ENCODE measurements around the gene TRIM2. TPM values are rescaled to one million over a fixed set of nuclear protein-coding genes. Genes with fewer than 3 reads are reported as not detected.

The TRIM2 gene
- total and polyA plus RNA-seq, 4 donors, result 3.4 to 15.5 (median 8.9) TPM

DNA sequence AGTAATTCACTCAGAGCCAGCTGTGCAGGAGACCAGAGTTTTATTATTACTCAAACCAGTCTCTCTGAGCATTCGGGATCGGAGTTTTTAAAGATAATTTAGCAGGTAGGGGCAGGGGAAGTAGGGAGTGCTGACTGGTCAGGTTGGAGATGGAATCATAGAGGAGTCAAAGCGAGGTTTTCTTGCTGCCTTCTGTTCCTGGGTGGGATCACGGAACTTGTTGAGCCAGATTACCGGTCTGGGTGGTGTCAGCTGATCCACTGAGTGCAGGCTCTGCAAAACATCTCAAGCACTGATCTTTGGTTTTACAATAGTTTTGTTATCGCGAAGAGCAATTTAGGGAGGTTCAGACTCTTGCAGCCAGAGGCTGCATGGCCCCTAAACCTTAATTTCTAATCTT is 63.6 kb downstream of the TRIM2 start:
- Histone ChIP-seq H3K9ac (ENCODE audit: low read depth in 1 of 2, low read length in 2 of 2) (no peak overlapping the region), H3K27ac (ENCODE audit: low read depth in 1 of 2, low read length in 2 of 2) (peak overlapping the region in 1 of 2 donors; percentile 20), H3K27me3 (ENCODE audit: control insufficient read depth in 4 of 4, insufficient read depth in 4 of 4, low read length in 3 of 4) (no peaks in the 10 kb centered on the region), H3K9me3 (ENCODE audit: control insufficient read depth in 4 of 4, low read length in 3 of 4) (no peaks in the 10 kb centered on the region), H3K4me1 (ENCODE audit: control insufficient read depth in 4 of 4, insufficient read depth in 4 of 4, low read length in 3 of 4) (peaks cover 4 to 41% (median 25%) of the 10 kb centered on the region in 4 donors), H3K36me3 (ENCODE audit: control insufficient read depth in 4 of 4, insufficient read depth in 3 of 4, low read depth in 1 of 4, low read length in 3 of 4) (no peaks in the 10 kb centered on the region), H3K4me3 (ENCODE audit: low read depth in 1 of 3, low read length in 3 of 3) (no peak overlapping the region)
- TF ChIP-seq JUND (IDR thresholded peaks at IDR 0.05) (no peak), GABPA (IDR thresholded peaks at IDR 0.05 in 1 of 2, conservative IDR thresholded peaks at IDR 0.05 in 1 of 2) (no peak), ZBTB33 (IDR thresholded peaks at IDR 0.05) (no peak), HNF4G (IDR thresholded peaks at IDR 0.05) (no peak), MAX (IDR thresholded peaks at IDR 0.05) (no peak), FOXA1 (IDR thresholded peaks at IDR 0.05) (no peak), FOXA2 (IDR thresholded peaks at IDR 0.05) (no peak), TAF1 (conservative IDR thresholded peaks at IDR 0.05) (no peak), YY1 (IDR thresholded peaks at IDR 0.05) (no peak), ATF3 (IDR thresholded peaks at IDR 0.05) (no peak), NR2F2 (IDR thresholded peaks at IDR 0.05) (no peak), SP1 (IDR thresholded peaks at IDR 0.05) (no peak), RXRA (IDR thresholded peaks at IDR 0.05) (no peak), RAD21 (IDR thresholded peaks at IDR 0.05) (no peak)
- TF ChIP-seq, protein P1, sequence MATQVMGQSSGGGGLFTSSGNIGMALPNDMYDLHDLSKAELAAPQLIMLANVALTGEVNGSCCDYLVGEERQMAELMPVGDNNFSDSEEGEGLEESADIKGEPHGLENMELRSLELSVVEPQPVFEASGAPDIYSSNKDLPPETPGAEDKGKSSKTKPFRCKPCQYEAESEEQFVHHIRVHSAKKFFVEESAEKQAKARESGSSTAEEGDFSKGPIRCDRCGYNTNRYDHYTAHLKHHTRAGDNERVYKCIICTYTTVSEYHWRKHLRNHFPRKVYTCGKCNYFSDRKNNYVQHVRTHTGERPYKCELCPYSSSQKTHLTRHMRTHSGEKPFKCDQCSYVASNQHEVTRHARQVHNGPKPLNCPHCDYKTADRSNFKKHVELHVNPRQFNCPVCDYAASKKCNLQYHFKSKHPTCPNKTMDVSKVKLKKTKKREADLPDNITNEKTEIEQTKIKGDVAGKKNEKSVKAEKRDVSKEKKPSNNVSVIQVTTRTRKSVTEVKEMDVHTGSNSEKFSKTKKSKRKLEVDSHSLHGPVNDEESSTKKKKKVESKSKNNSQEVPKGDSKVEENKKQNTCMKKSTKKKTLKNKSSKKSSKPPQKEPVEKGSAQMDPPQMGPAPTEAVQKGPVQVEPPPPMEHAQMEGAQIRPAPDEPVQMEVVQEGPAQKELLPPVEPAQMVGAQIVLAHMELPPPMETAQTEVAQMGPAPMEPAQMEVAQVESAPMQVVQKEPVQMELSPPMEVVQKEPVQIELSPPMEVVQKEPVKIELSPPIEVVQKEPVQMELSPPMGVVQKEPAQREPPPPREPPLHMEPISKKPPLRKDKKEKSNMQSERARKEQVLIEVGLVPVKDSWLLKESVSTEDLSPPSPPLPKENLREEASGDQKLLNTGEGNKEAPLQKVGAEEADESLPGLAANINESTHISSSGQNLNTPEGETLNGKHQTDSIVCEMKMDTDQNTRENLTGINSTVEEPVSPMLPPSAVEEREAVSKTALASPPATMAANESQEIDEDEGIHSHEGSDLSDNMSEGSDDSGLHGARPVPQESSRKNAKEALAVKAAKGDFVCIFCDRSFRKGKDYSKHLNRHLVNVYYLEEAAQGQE (IDR thresholded peaks at IDR 0.05), result no peak
- TF ChIP-seq, protein P2, sequence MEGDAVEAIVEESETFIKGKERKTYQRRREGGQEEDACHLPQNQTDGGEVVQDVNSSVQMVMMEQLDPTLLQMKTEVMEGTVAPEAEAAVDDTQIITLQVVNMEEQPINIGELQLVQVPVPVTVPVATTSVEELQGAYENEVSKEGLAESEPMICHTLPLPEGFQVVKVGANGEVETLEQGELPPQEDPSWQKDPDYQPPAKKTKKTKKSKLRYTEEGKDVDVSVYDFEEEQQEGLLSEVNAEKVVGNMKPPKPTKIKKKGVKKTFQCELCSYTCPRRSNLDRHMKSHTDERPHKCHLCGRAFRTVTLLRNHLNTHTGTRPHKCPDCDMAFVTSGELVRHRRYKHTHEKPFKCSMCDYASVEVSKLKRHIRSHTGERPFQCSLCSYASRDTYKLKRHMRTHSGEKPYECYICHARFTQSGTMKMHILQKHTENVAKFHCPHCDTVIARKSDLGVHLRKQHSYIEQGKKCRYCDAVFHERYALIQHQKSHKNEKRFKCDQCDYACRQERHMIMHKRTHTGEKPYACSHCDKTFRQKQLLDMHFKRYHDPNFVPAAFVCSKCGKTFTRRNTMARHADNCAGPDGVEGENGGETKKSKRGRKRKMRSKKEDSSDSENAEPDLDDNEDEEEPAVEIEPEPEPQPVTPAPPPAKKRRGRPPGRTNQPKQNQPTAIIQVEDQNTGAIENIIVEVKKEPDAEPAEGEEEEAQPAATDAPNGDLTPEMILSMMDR (IDR thresholded peaks at IDR 0.05; ENCODE audit: low read depth, low read length, missing input control), result no peak
- no peak for DNase-seq (ENCODE audit: low spot score)
- 87% methylated on average over 7 of the region's 7 CpGs for WGBS

DNA sequence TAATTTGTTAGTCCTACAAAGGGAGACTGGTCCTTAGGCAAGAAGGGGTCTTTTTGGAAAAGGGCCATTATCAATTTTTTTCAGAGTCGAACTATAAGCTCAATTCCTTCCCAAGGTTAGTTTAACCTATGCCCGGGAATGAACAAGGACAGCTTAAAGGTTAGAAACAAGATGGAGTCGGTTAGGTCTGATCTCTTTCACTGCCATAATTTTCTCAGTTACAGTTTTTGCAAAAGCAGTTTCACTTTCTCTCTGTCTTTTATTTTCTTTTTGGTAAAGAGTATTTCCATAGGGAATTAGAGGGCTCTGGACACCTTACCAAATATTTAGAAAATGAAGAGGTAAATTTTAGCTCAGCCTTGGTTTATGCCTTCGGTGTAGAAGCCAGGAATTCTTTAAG is 64.1 kb downstream of the TRIM2 start:
- TF ChIP-seq TAF1 (conservative IDR thresholded peaks at IDR 0.05), result no peak
- TF ChIP-seq GABPA (IDR thresholded peaks at IDR 0.05 in 1 of 2, conservative IDR thresholded peaks at IDR 0.05 in 1 of 2), result no peak
- no peak for TF ChIP-seq RXRA (IDR thresholded peaks at IDR 0.05)
- TF ChIP-seq NR2F2 (IDR thresholded peaks at IDR 0.05), result no peak
- TF ChIP-seq, protein P1 (IDR thresholded peaks at IDR 0.05), result no peak
- H3K36me3 ChIP-seq (ENCODE audit: control insufficient read depth in 4 of 4, insufficient read depth in 3 of 4, low read depth in 1 of 4, low read length in 3 of 4), result no peaks in the 10 kb centered on the region
- H3K4me3 ChIP-seq (ENCODE audit: low read depth in 1 of 3, low read length in 3 of 3), result no peak overlapping the region
- H3K27ac ChIP-seq (ENCODE audit: low read depth in 1 of 2, low read length in 2 of 2), result peak overlapping the region in 1 of 2 donors; percentile 41
- no peaks in the 10 kb centered on the region for H3K9me3 ChIP-seq (ENCODE audit: control insufficient read depth in 4 of 4, low read length in 3 of 4)
- no peaks in the 10 kb centered on the region for H3K27me3 ChIP-seq (ENCODE audit: control insufficient read depth in 4 of 4, insufficient read depth in 4 of 4, low read length in 3 of 4)
- H3K4me1 ChIP-seq (ENCODE audit: control insufficient read depth in 4 of 4, insufficient read depth in 4 of 4, low read length in 3 of 4), result peaks cover 4 to 41% (median 25%) of the 10 kb centered on the region in 4 donors
- 78% methylated on average over 4 of the region's 4 CpGs for WGBS
- DNase-seq (ENCODE audit: low spot score), result no peak
- no peak overlapping the region for H3K9ac ChIP-seq (ENCODE audit: low read depth in 1 of 2, low read length in 2 of 2)

Measured in liver (tissue), 9 donors.